Measurements from ENCODE around the gene MARVELD1. TPM values are rescaled to one million over a fixed set of nuclear protein-coding genes. Genes with fewer than 3 reads are reported as not detected.

Gene MARVELD1
- total RNA-seq, 2 donors from 2014 or later, result 4.3 to 6.5 TPM

- ATAC-seq (peak; percentile 6), DNase-seq (peak in 1 of 4 donors; percentile 43)
- Histone ChIP-seq H3K27me3 (no peaks in the 10 kb centered on the region), H3K4me3 (no peak overlapping the region), H3K9me3 (no peaks in the 10 kb centered on the region), H3K36me3 (replicated peaks in 1 of 2; ENCODE audit: insufficient read depth in 1 of 2, low read depth in 2 of 2) (no peaks in the 10 kb centered on the region), H3K4me1 (peaks cover 68% of the 10 kb centered on the region), H3K27ac (peak overlapping the region; percentile 50 to 89 (median 80))
- TF ChIP-seq, protein P1, sequence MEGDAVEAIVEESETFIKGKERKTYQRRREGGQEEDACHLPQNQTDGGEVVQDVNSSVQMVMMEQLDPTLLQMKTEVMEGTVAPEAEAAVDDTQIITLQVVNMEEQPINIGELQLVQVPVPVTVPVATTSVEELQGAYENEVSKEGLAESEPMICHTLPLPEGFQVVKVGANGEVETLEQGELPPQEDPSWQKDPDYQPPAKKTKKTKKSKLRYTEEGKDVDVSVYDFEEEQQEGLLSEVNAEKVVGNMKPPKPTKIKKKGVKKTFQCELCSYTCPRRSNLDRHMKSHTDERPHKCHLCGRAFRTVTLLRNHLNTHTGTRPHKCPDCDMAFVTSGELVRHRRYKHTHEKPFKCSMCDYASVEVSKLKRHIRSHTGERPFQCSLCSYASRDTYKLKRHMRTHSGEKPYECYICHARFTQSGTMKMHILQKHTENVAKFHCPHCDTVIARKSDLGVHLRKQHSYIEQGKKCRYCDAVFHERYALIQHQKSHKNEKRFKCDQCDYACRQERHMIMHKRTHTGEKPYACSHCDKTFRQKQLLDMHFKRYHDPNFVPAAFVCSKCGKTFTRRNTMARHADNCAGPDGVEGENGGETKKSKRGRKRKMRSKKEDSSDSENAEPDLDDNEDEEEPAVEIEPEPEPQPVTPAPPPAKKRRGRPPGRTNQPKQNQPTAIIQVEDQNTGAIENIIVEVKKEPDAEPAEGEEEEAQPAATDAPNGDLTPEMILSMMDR (IDR thresholded peaks at IDR 0.05), result no peak
- TF ChIP-seq POLR2A (IDR thresholded peaks at IDR 0.05), result no peak
- intact Hi-C loops (cut with DNase I), result no loop called here
- WGBS, 2 donors, result 68 to 87% methylated on average over 9 to 15 of the region's 15 CpGs
These were observed 51.7 kb downstream of the MARVELD1 start for GRCh38 chr10:97765201-97765600.

DNA sequence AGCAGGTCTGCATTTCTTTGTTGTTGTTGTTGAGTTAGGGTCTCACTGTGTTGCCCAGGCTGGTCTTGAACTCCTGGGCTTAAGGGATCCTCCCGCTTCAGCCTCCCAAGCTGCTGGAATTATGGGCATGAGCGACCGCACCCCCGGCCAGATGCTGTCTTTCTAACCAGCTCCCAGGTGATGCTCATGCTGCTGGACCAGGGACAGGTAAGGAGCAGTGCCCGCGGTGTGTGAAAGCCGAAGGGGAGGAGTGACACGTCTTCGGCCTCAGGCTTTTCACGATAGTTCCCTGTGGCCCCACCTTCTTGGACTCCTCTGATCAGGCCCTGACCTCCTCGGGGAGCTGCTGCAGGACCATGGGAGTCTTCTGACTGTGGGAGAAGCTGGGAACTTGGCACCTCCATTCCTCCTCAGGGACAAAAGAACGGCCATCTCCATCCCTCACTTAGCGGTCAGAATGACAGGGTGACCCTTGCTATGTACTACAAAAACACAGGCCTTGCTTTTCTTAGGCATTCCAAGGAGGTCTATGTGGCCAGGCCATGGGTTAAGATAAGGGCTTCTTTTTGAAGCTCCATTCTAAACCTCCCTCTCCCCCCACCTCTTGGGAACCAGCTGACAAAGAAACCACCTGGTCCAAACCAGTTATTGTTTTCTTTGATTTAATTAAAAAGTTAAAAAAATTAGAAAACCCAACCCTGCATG, 52.7 kb downstream of the MARVELD1 start:
- Histone ChIP-seq H3K9me3 (no peaks in the 10 kb centered on the region), H3K36me3 (replicated peaks in 1 of 2; ENCODE audit: insufficient read depth in 1 of 2, low read depth in 2 of 2) (no peaks in the 10 kb centered on the region), H3K27ac (peak overlapping the region in 3 of 4 donors; percentile 75 to 89 (median 84)), H3K27me3 (no peaks in the 10 kb centered on the region), H3K4me3 (no peak overlapping the region), H3K4me1 (peaks cover 77% of the 10 kb centered on the region)
- intact Hi-C loops (cut with DNase I), result no loop called here
- 40 to 56% methylated on average over 9 to 13 of the region's 13 CpGs for WGBS, 2 donors
- TF ChIP-seq, protein P1 (IDR thresholded peaks at IDR 0.05), result no peak
- no peak for TF ChIP-seq POLR2A (IDR thresholded peaks at IDR 0.05)
- no peak for DNase-seq
- no peak for ATAC-seq

DNA sequence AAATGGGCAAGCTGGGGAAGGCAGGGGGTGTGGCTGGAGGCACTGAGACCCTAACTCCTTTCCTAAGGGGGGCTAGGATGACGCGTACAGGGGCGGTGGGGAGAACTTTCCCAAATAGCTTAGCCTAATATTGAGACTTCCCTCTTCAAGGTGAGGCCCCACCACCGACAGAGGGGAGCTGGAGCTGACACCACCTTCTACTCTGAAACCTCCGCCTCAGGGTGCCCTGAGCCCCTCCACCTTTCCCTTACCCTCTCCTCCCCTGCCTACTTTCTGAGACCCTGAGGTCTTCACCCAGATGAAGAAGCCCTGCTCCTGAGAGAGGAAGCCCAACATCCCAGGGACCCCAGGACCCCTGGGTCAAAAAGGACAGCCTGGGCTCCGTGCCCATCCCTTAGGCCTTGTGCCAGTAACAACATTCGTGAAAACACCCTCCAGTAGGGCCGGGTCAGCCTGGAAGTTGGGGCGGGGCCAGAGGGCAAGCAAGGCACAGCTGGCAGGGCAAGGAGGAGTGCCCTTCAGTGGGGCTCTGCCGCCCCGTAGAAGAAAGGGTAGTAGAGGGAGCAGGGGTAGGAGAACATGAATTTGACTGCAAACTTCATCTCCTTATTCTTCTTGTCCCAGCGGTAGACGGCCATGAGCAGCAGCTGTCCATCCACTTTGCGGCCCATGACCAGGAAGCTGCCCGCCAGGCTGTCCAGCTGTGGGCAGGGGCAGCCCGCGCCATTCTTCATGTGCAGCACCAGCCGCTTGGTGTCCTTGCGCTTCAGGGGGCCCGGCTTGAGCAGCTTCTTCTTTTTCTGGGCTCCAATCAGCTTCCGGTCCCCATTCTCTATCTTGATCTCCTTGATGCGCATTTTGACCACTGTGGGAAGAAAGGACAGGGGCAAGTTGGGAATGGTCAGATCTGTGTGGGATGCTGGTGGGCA, 53.7 kb downstream of the MARVELD1 start:
- Histone ChIP-seq H3K9me3 (no peaks in the 10 kb centered on the region), H3K36me3 (replicated peaks in 1 of 2; ENCODE audit: insufficient read depth in 1 of 2, low read depth in 2 of 2) (no peaks in the 10 kb centered on the region), H3K4me1 (peaks cover 79% of the 10 kb centered on the region), H3K4me3 (no peak overlapping the region), H3K27me3 (no peaks in the 10 kb centered on the region), H3K27ac (peak overlapping the region in 3 of 4 donors; percentile 43 to 89 (median 75))
- 75 to 76% methylated on average over 20 to 22 of the region's 22 CpGs for WGBS, 2 donors
- intact Hi-C loops (cut with DNase I), result no loop called here
- DNase-seq (no peak), ATAC-seq (no peak)
- TF ChIP-seq, protein P1 (IDR thresholded peaks at IDR 0.05), result no peak
- no peak for TF ChIP-seq POLR2A (IDR thresholded peaks at IDR 0.05)

Other genes starting within 250 kb of the MARVELD1 start
- 10 to 100 TPM; 44.6 to 60.0 TPM for gene MMS19, start 215.3 kb upstream of the MARVELD1 start, total RNA-seq
- gene UBTD1, start 214.8 kb upstream of the MARVELD1 start, total RNA-seq, result 10 to 100 TPM in 1 of 2 donors, 1 to 10 TPM in 1; 9.1 to 33.9 TPM
- not detected for gene ANKRD2, start 141.0 kb upstream of the MARVELD1 start, total RNA-seq
- gene HOGA1, start 129.3 kb upstream of the MARVELD1 start, total RNA-seq, result 10 to 100 TPM in 1 of 2 donors, 1 to 10 TPM in 1; 7.3 to 16.3 TPM
- gene C10orf62, start 124.0 kb upstream of the MARVELD1 start, total RNA-seq, result 1 to 10 TPM in 1 of 2 donors, not detected in 1; 1.3 TPM
- gene MORN4, start 80.2 kb upstream of the MARVELD1 start, total RNA-seq, result 1 to 10 TPM; 4.9 to 8.3 TPM
- gene PI4K2A, start 73.1 kb upstream of the MARVELD1 start, total RNA-seq, result 1 to 10 TPM; 3.6 to 5.7 TPM
- 10 to 100 TPM in 1 of 2 donors, 1 to 10 TPM in 1; 5.7 to 14.8 TPM for gene AVPI1, start 26.5 kb upstream of the MARVELD1 start, total RNA-seq
- 10 to 100 TPM; 14.8 to 32.6 TPM for gene ZFYVE27, start 23.4 kb downstream of the MARVELD1 start, total RNA-seq
- 100 to 1,000 TPM; 163 to 226 TPM for gene SFRP5, start 58.3 kb downstream of the MARVELD1 start, total RNA-seq
- 10 to 100 TPM in 1 of 2 donors, 1 to 10 TPM in 1; 9.1 to 12.5 TPM for gene GOLGA7B, start 136.1 kb downstream of the MARVELD1 start, total RNA-seq

Measured in body of pancreas (tissue), 4 donors.